GM19193 (cell line): ENCODE data around the gene PGGT1B.

ENCODE experiments used
- POLR2A ChIP-seq: IDR thresholded peaks from 4 replicates; pipeline ENCODE4 v1.6.1; 2011; ENCODE audit not compliant: insufficient read depth, insufficient read length; ENCODE audit errors: extremely low read depth

The PGGT1B gene

DNA sequence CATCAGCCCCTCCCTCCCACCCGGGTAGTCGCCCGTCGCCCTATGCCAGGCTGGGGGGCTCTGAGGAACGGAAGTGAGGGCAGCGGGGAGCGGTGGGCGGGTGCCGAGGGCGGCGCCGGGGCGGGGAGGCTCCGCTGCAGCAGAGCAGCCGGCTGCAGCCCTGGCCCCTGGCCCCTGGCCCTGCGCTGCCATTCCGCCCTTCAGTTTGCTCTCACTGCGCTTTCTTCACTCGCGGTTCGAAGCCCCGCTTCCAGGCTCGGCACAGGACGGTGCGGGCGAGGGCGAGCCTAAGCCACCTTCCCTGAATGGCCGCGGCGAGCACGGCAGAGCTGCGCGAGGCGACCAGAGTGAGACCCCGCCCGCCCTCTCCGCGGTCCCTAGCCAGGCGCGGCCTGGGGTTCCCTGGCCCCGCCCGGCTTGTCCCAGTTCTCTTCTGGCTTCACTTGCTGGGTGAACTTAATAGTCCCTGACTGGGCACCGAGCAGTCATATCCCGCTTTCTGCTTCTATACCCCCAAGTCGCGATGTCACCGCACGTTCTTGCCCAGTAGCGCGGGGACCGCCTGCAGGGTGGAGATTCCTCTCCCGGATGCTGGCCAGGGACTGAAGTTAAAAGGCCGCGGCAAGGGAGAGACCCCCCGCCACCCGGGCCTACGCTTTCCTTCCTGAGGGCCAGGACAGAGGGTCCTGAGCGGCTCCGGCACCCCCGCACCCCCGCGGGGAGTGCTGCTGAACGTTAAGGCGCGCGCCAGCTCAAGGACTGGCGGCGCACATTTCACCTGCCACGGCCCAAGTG, 92.3 kb downstream of the PGGT1B start:
- no peak for TF ChIP-seq POLR2A

DNA sequence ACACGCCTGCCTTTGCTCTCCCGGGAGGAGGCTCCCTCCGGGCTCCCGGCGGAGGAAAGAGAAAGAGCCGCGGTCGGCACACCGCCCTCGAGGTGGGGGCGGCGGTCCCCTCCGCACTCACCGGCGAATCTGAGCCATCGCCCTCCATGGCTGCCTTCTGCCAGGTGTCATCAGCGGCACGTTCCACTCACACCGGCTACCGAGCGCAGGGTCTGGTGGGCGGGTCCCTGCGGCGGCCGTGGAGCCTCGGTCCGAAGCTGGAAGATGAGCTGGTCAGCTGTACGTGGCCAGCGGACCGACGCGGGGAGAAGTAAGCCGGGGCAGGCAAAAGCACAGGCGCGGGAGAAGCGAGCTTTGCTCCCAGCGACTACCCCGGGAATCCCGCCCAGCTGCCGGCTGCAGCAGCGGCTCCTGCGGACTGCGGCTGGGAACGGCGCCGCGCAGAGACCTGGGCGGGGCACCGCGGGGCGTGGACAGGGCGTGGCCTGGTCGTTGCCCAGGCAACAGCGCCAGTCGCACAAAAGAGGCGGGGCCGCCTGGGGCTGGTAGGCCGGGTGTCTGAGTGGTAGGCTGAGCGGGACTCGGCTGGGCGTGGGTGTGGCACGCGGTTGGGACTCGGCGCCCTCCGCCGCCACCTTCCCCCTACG, 93.1 kb downstream of the PGGT1B start, which contains the start of gene TRIM36:
Gene TRIM36 (minus strand): TSS at position 422 of the 647 bp plus-strand sequence. CDS start 274 bp downstream, at position 148.
- TF ChIP-seq POLR2A, result peak; percentile 26

DNA sequence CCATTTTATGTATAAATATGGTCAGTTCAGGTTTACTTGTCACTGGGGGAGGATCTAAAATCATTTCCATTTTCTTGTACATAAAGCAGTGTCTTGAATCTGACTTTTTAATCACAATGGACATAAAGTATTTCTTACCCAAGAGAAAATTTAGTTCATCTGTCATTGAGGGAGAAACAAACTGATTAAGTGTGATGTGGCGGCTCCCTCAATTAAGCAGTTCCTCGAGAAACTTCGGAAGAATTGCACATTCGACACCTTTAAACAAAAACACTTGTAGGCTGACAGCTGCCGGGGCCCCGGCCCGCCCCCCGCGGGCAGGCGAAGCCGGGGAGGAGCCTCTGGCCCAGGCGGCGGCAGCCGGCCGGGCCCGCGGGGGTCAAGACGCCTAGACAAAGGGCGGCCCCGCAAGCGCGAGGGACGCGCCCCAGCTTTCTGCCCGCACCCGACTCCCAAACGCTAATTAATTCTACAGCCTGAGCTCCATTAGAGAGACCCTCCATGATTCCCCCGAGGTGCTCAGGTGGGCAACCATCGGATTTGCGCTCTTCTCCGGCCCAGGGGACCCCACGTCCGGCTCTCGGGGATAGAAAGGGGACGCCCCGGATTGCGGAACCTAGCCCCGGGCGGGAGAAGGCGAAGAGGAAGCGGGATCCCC, 93.7 kb downstream of the PGGT1B start:
- no peak for TF ChIP-seq POLR2A

DNA sequence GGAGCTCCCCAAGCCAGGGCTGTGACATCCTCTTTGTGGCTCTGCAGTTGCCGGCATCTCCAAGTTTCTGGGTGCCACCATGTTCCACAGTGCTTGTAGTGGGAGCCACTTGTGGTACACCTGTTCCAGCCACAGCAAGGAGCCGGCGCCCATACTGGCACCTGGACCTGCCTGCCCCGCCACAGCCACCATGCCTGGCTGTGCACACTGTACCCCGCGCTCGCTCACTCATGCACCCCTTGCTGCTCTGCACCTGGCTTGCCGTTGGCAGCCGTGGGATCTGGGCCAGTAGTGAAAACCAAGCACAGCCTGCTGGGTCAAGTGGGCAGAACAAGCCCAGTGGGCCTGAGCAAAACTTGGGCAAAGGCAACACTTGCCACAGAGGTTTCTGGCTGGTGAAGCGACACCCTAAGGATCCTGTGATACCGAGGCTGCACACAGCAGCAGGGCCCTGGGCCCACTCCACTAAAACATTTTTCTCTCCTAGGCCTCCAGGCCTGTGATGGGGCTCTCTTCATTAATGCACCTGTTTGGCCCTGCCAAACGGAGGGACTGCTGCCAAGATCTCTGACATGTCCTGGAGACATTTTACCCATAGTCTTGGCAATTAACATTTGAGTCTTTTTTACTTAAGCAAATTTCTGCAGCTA, 95.8 kb downstream of the PGGT1B start:
- no peak for TF ChIP-seq POLR2A

DNA sequence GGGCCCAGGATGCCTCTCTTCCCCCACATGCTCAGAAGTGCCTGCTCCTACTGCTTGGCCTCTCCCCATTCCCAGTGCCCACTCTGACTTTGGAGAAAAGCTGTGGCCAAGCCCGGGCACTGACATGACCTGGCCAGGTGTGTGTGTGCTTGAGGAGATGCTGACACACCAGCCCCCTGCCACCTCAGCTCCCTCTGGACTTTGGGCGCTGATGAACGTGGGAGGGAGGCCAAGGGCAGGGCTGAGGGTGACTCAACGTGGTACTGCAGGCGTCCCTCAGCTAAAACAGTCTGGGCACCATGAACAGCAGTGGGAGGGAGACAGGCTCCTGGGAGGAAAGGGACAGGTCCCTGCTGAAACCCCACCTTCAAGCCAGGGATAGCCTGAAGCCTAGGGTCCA, 96.9 kb downstream of the PGGT1B start:
- no peak for TF ChIP-seq POLR2A

DNA sequence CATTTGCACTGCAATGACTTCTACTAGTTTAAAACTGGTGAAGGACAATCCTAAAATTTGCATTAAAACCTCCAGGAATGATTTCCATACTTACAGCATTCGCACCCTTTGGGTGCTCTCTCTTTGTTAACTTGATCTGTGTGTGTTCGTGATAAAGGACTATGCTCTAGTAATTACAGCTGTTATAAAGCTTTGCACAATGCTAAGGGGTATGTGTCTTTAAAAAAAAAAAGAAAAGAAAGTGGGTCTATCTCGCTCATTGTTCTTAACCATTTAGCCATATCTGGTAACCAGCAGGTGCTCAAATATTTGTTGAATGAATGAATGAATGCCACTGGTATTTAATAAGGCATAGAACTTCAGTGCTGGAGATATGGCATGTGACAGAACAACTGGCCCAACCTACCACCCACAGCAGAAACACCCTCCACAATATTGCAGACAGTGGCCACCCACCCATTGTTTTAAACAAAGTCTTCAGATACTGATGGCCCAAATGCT, 101.7 kb downstream of the PGGT1B start:
- no peak for TF ChIP-seq POLR2A
